BLaER1 (cell line): ENCODE data around the gene TTI1.

Experiments used
- H3K27ac ChIP-seq: shearing (Covaris generic); formaldehyde crosslinking; 2 replicates; pipeline ENCODE4 v1.8.1; 2022
- H3K27me3 ChIP-seq: shearing (Covaris generic); formaldehyde crosslinking; 2 replicates; pipeline ENCODE4 v1.8.1; 2022
- H3K36me3 ChIP-seq: shearing (Covaris generic); formaldehyde crosslinking; 2 replicates; pipeline ENCODE4 v1.8.1; 2022
- H3K4me1 ChIP-seq: shearing (Covaris generic); formaldehyde crosslinking; 2 replicates; pipeline ENCODE4 v1.8.1; 2022
- H3K4me2 ChIP-seq: shearing (Covaris generic); formaldehyde crosslinking; 2 replicates; pipeline ENCODE4 v1.8.1; 2022
- H3K4me3 ChIP-seq: shearing (Covaris generic); formaldehyde crosslinking; 2 replicates; pipeline ENCODE4 v1.8.1; 2022
- H3K9ac ChIP-seq: shearing (Covaris generic); formaldehyde crosslinking; 2 replicates; pipeline ENCODE4 v1.8.1; 2022
- H3K9me3 ChIP-seq: shearing (Covaris generic); formaldehyde crosslinking; 2 replicates; pipeline ENCODE4 v1.8.1; 2022
- H4K20me1 ChIP-seq: shearing (Covaris generic); formaldehyde crosslinking; 2 replicates; pipeline ENCODE4 v1.8.1; 2022
- Cebpa-rat ChIP-seq: shearing (Covaris generic); IDR thresholded peaks from 2 replicates; pipeline ENCODE4 v1.8.1; 2022

Gene TTI1

GRCh38 chr20:37941992-37942391, 91.3 kb downstream of the TTI1 start:
- TF ChIP-seq Cebpa-rat: no peak
- H3K9ac ChIP-seq: no peak overlapping the region
- H3K4me1 ChIP-seq: peaks cover 7% of the 10 kb centered on the region; the same call in 1 of the 2 replicates
- H3K27me3 ChIP-seq: no peaks in the 10 kb centered on the region
- H3K36me3 ChIP-seq: no peaks in the 10 kb centered on the region
- H3K4me3 ChIP-seq: no peak overlapping the region
- no peaks in the 10 kb centered on the region for H4K20me1 ChIP-seq
- H3K27ac ChIP-seq: no peak overlapping the region
- no peak overlapping the region for H3K4me2 ChIP-seq
- H3K9me3 ChIP-seq: no peaks in the 10 kb centered on the region

GRCh38 chr20:37941332-37941731, 91.9 kb downstream of the TTI1 start:
- Histone ChIP-seq H3K9ac (no peak overlapping the region), H3K4me1 (peaks cover 7% of the 10 kb centered on the region; the same call in 1 of the 2 replicates), H3K36me3 (no peaks in the 10 kb centered on the region), H3K27me3 (no peaks in the 10 kb centered on the region), H3K4me2 (no peak overlapping the region), H4K20me1 (no peaks in the 10 kb centered on the region), H3K27ac (no peak overlapping the region), H3K9me3 (no peaks in the 10 kb centered on the region), H3K4me3 (no peak overlapping the region)
- no peak for TF ChIP-seq Cebpa-rat

- no peaks in the 10 kb centered on the region for H3K36me3 ChIP-seq
- no peak overlapping the region for H3K27ac ChIP-seq
- H3K27me3 ChIP-seq: no peaks in the 10 kb centered on the region
- no peaks in the 10 kb centered on the region for H3K9me3 ChIP-seq
- H3K9ac ChIP-seq: no peak overlapping the region
- H4K20me1 ChIP-seq: no peaks in the 10 kb centered on the region
- peaks cover 7% of the 10 kb centered on the region; the same call in 1 of the 2 replicates for H3K4me1 ChIP-seq
- H3K4me3 ChIP-seq: no peak overlapping the region
- no peak overlapping the region for H3K4me2 ChIP-seq
- no peak for TF ChIP-seq Cebpa-rat
Measured at GRCh38 chr20:37940858-37941257, 92.4 kb downstream of the TTI1 start.

- H3K9ac ChIP-seq: no peak overlapping the region
- H3K4me3 ChIP-seq: no peak overlapping the region
- no peak overlapping the region for H3K4me2 ChIP-seq
- H3K9me3 ChIP-seq: no peaks in the 10 kb centered on the region
- peaks cover 7% of the 10 kb centered on the region; the same call in 1 of the 2 replicates for H3K4me1 ChIP-seq
- H3K36me3 ChIP-seq: no peaks in the 10 kb centered on the region
- no peaks in the 10 kb centered on the region for H3K27me3 ChIP-seq
- no peak for TF ChIP-seq Cebpa-rat
- no peaks in the 10 kb centered on the region for H4K20me1 ChIP-seq
- no peak overlapping the region for H3K27ac ChIP-seq
Measured at GRCh38 chr20:37939701-37940560, 93.3 kb downstream of the TTI1 start.

GRCh38 chr20:37938954-37939353, 94.3 kb downstream of the TTI1 start:
- H3K9ac ChIP-seq: no peak overlapping the region
- no peak overlapping the region for H3K4me3 ChIP-seq
- H4K20me1 ChIP-seq: no peaks in the 10 kb centered on the region
- no peaks in the 10 kb centered on the region for H3K9me3 ChIP-seq
- H3K4me2 ChIP-seq: no peak overlapping the region
- no peaks in the 10 kb centered on the region for H3K36me3 ChIP-seq
- TF ChIP-seq Cebpa-rat: no peak
- H3K4me1 ChIP-seq: peaks cover 7% of the 10 kb centered on the region; the same call in 1 of the 2 replicates
- H3K27ac ChIP-seq: no peak overlapping the region
- H3K27me3 ChIP-seq: no peaks in the 10 kb centered on the region

- H3K36me3 ChIP-seq: no peaks in the 10 kb centered on the region
- no peaks in the 10 kb centered on the region for H3K9me3 ChIP-seq
- H3K4me1 ChIP-seq: peaks cover 4% of the 10 kb centered on the region; the same call in 1 of the 2 replicates
- H3K4me2 ChIP-seq: no peak overlapping the region
- TF ChIP-seq Cebpa-rat: no peak
- no peaks in the 10 kb centered on the region for H3K27me3 ChIP-seq
- H3K9ac ChIP-seq: no peak overlapping the region
- no peaks in the 10 kb centered on the region for H4K20me1 ChIP-seq
- H3K4me3 ChIP-seq: no peak overlapping the region
- H3K27ac ChIP-seq: no peak overlapping the region
Measured at GRCh38 chr20:37938181-37938750, 95.0 kb downstream of the TTI1 start.

- H3K9me3 ChIP-seq: no peaks in the 10 kb centered on the region
- H3K27ac ChIP-seq: no peak overlapping the region
- H3K4me2 ChIP-seq: no peak overlapping the region
- H4K20me1 ChIP-seq: no peaks in the 10 kb centered on the region
- no peak overlapping the region for H3K9ac ChIP-seq
- no peak for TF ChIP-seq Cebpa-rat
- H3K4me3 ChIP-seq: no peak overlapping the region
- H3K4me1 ChIP-seq: no peaks in the 10 kb centered on the region; the same call in 1 of the 2 replicates
- no peaks in the 10 kb centered on the region for H3K36me3 ChIP-seq
- H3K27me3 ChIP-seq: no peaks in the 10 kb centered on the region
Measured at GRCh38 chr20:37937686-37938085, 95.6 kb downstream of the TTI1 start.

GRCh38 chr20:37936451-37936850, 96.8 kb downstream of the TTI1 start:
- no peaks in the 10 kb centered on the region for H3K36me3 ChIP-seq
- H3K27ac ChIP-seq: no peak overlapping the region
- peaks cover 8% of the 10 kb centered on the region for H3K4me1 ChIP-seq
- no peaks in the 10 kb centered on the region for H3K9me3 ChIP-seq
- no peaks in the 10 kb centered on the region for H3K27me3 ChIP-seq
- H4K20me1 ChIP-seq: no peaks in the 10 kb centered on the region
- H3K9ac ChIP-seq: no peak overlapping the region
- H3K4me3 ChIP-seq: no peak overlapping the region
- no peak for TF ChIP-seq Cebpa-rat
- H3K4me2 ChIP-seq: no peak overlapping the region

GRCh38 chr20:37936041-37936440, 97.2 kb downstream of the TTI1 start:
- Histone ChIP-seq H4K20me1 (no peaks in the 10 kb centered on the region), H3K4me3 (no peak overlapping the region), H3K9me3 (no peaks in the 10 kb centered on the region), H3K27me3 (no peaks in the 10 kb centered on the region), H3K4me1 (peaks cover 12% of the 10 kb centered on the region), H3K27ac (no peak overlapping the region), H3K9ac (no peak overlapping the region), H3K4me2 (no peak overlapping the region), H3K36me3 (no peaks in the 10 kb centered on the region)
- TF ChIP-seq Cebpa-rat: no peak

GRCh38 chr20:37935435-37935834, 97.8 kb downstream of the TTI1 start:
- H3K4me3 ChIP-seq: no peak overlapping the region
- no peak overlapping the region for H3K4me2 ChIP-seq
- H3K27ac ChIP-seq: no peak overlapping the region
- no peak for TF ChIP-seq Cebpa-rat
- H3K9me3 ChIP-seq: no peaks in the 10 kb centered on the region
- no peaks in the 10 kb centered on the region for H3K27me3 ChIP-seq
- H3K9ac ChIP-seq: no peak overlapping the region
- no peaks in the 10 kb centered on the region for H3K36me3 ChIP-seq
- peaks cover 12% of the 10 kb centered on the region for H3K4me1 ChIP-seq
- H4K20me1 ChIP-seq: no peaks in the 10 kb centered on the region
